ENCODE measurements around the gene LRRD1. TPM values are rescaled to one million over a fixed set of nuclear protein-coding genes. Genes with fewer than 3 reads are reported as not detected.

Gene LRRD1
- total RNA-seq, 4 donors from 2014 or later = 0.13 to 0.23 TPM; not detected in 2

- Histone ChIP-seq H3K4me3 (no peak overlapping the region), H3K9me3 (no peaks in the 10 kb centered on the region), H3K4me1 (peaks cover 0 to 19% (median 0%) of the 10 kb centered on the region in 3 donors), H3K27ac (no peak overlapping the region), H3K36me3 (no peaks in the 10 kb centered on the region), H3K27me3 (no peaks in the 10 kb centered on the region)
- TF ChIP-seq EP300 (IDR thresholded peaks at IDR 0.05) (no peak), POLR2A (IDR thresholded peaks at IDR 0.05) (no peak), POLR2AphosphoS5 (IDR thresholded peaks at IDR 0.05) (no peak)
- TF ChIP-seq, protein P1, sequence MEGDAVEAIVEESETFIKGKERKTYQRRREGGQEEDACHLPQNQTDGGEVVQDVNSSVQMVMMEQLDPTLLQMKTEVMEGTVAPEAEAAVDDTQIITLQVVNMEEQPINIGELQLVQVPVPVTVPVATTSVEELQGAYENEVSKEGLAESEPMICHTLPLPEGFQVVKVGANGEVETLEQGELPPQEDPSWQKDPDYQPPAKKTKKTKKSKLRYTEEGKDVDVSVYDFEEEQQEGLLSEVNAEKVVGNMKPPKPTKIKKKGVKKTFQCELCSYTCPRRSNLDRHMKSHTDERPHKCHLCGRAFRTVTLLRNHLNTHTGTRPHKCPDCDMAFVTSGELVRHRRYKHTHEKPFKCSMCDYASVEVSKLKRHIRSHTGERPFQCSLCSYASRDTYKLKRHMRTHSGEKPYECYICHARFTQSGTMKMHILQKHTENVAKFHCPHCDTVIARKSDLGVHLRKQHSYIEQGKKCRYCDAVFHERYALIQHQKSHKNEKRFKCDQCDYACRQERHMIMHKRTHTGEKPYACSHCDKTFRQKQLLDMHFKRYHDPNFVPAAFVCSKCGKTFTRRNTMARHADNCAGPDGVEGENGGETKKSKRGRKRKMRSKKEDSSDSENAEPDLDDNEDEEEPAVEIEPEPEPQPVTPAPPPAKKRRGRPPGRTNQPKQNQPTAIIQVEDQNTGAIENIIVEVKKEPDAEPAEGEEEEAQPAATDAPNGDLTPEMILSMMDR (IDR thresholded peaks at IDR 0.05) = no peak
- 17 to 45% methylated on average over 2 of the region's 2 CpGs for WGBS, 2 donors (ENCODE audit: low coverage in 1 of 2)
- ATAC-seq = no peak
Measured at GRCh38 chr7:92137557-92137956, 41.4 kb downstream of the LRRD1 start.

DNA sequence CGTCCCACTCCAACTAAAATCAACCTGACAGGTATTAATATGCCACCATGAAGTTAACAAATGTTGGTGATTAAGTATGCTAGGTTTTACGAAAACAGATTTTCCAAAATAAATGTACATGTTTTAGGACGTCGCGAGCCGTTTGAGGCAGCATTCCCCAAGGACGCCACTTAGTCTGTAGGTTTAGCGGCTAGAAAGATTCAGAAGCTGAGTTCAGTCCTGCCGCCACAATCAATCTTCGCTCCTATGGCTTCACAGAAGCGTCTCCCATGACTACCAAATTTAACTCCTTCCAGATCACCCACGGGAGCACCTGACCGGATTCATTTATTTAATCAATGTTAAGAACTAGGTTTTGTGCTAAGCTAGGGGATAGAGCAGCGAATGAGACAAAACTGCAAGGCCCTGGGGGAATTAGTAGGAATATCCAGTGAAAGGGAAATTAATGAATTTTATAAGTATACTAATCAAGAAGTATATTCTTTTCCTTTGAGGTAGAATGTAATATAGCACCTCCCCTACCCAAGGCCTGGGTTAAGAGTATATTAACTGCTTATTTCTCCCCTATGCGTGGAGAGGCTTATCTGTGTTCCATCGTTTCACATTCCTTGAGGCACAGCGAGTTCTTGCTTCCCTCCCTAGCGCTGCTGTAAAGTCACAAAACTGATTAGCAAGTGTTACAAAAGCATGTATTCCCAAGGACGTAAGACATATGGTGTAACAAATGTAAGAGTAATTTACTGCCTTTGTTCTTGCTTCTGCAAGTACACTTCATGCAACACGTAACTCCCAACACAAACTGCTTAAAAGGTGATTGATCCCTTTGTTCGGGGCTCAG is 43.7 kb downstream of the LRRD1 start:
- TF ChIP-seq, protein P1 (IDR thresholded peaks at IDR 0.05) = no peak
- TF ChIP-seq POLR2AphosphoS5 (IDR thresholded peaks at IDR 0.05) (no peak), POLR2A (IDR thresholded peaks at IDR 0.05) (no peak), EP300 (IDR thresholded peaks at IDR 0.05) (no peak)
- no peak for ATAC-seq
- Histone ChIP-seq H3K4me3 (peak overlapping the region; percentile 85 to 92), H3K27ac (peak overlapping the region; percentile 84 to 97 (median 96)), H3K4me1 (peaks cover 0 to 30% (median 0%) of the 10 kb centered on the region in 3 donors), H3K27me3 (no peaks in the 10 kb centered on the region), H3K36me3 (peaks cover 0 to 9% of the 10 kb centered on the region in 2 donors), H3K9me3 (no peaks in the 10 kb centered on the region)
- 23 to 61% methylated on average over 7 to 21 of the region's 21 CpGs for WGBS, 2 donors (ENCODE audit: low coverage in 1 of 2)

- peaks cover 0 to 30% (median 0%) of the 10 kb centered on the region in 3 donors for H3K4me1 ChIP-seq
- peaks cover 0 to 17% of the 10 kb centered on the region in 2 donors for H3K36me3 ChIP-seq
- H3K27ac ChIP-seq = peak within 1 kb of the TSS; percentile 84 to 97 (median 96)
- no peaks in the 10 kb centered on the region for H3K9me3 ChIP-seq
- peak; percentile 85 for TF ChIP-seq POLR2AphosphoS5 (IDR thresholded peaks at IDR 0.05)
- TF ChIP-seq POLR2A (IDR thresholded peaks at IDR 0.05) = peak; percentile 65 to 66
- TF ChIP-seq, protein P1 (IDR thresholded peaks at IDR 0.05) = peak in 2 of 4 experiments; percentile 27 to 29
- TF ChIP-seq EP300 (IDR thresholded peaks at IDR 0.05) = peak; percentile 46
- 3% methylated on average over 5 of the region's 73 CpGs; no CpG with 5 or more reads in 1 of the 2 donors for WGBS, 2 donors (ENCODE audit: low coverage in 1 of 2)
- ATAC-seq = peak; percentile 95
- no peaks in the 10 kb centered on the region for H3K27me3 ChIP-seq
- H3K4me3 ChIP-seq = peak within 1 kb of the TSS; percentile 85 to 92
Measured at GRCh38 chr7:92134271-92135051, 44.5 kb downstream of the LRRD1 start, which contains the start of gene CYP51A1. Gene CYP51A1 (minus strand): TSS chr7:92134477. CDS start chr7:92134364, 113 bp downstream.

DNA sequence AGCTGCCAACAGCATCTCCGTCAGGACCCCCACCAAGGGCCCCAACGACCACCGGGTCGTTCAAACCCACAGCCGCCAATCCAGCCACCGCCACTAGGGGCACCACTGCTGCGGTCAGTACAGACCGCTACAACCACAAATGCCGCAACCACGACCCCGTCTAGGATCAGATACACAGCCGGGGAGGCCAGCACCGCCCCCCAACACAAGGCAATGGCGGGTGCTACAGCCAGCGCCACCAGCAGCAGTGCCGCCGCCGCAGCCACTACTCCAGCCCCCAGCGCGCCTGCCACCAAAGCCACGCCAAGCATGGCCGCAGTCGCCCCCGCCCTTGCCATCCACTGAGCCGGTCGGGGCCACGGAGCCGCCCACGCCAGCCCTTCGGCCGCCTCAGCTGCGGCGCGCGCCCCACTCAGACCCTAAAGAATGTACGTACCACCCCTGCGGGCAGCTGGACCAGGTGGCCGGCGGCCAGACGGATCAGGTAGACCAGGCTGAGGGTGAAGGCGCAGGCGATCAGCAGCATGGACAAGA is 45.1 kb downstream of the LRRD1 start:
- no CpG with 5 or more reads among the region's 42 CpGs for WGBS, 2 donors (ENCODE audit: low coverage in 1 of 2)
- ATAC-seq = peak; percentile 61
- no peak for TF ChIP-seq POLR2AphosphoS5 (IDR thresholded peaks at IDR 0.05)
- no peak for TF ChIP-seq EP300 (IDR thresholded peaks at IDR 0.05)
- no peak for TF ChIP-seq POLR2A (IDR thresholded peaks at IDR 0.05)
- TF ChIP-seq, protein P1 (IDR thresholded peaks at IDR 0.05) = peak; percentile 72 to 93 (median 82)
- Histone ChIP-seq H3K27me3 (no peaks in the 10 kb centered on the region), H3K4me3 (peak overlapping the region; percentile 85 to 92), H3K36me3 (peaks cover 0 to 20% of the 10 kb centered on the region in 2 donors), H3K4me1 (peaks cover 0 to 30% (median 0%) of the 10 kb centered on the region in 3 donors), H3K27ac (peak overlapping the region; percentile 84 to 97 (median 96)), H3K9me3 (no peaks in the 10 kb centered on the region)

All from gastroesophageal sphincter (tissue), 4 donors.